Measurements from ENCODE around the gene LRRC58. TPM values are rescaled to one million over a fixed set of nuclear protein-coding genes. Genes with fewer than 3 reads are reported as not detected.
A peak's percentile ranks its signal among the peaks of the same experiment; 100 is the strongest.

The LRRC58 gene
- 28.0 and 28.1 TPM in 2 replicates for total RNA-seq
- long read RNA-seq, full-length matches to known transcripts: 6 of 25 reads
- long read RNA-seq, partial matches to known transcripts: 1 of 25 reads
- long read RNA-seq, other reads (novel, unspliced or antisense): 18 of 25 reads

GRCh38 chr3:120348991-120349854, at the start of gene LRRC58:
Gene LRRC58 (minus strand): TSS chr3:120349354. CDS start chr3:120349243, 111 bp downstream.
- no peaks in the 10 kb centered on the region for H3K9me3 Mint-ChIP-seq (ENCODE audit: unreplicated experiment)
- H3K4me3 Mint-ChIP-seq (ENCODE audit: unreplicated experiment): peak within 1 kb of the TSS; percentile 89
- peaks cover 41% of the 10 kb centered on the region for H3K4me1 Mint-ChIP-seq (ENCODE audit: unreplicated experiment)
- H3K36me3 Mint-ChIP-seq (ENCODE audit: unreplicated experiment): peaks cover 4% of the 10 kb centered on the region
- peak; percentile 47 for TF ChIP-seq CTCF (IDR thresholded peaks at IDR 0.05)
- peaks cover 4% of the 10 kb centered on the region for H3K27me3 Mint-ChIP-seq (ENCODE audit: unreplicated experiment)
- peak; percentile 97 for DNase-seq (ENCODE audit: extremely low spot score, unreplicated experiment)
- peak within 1 kb of the TSS; percentile 76 for H3K27ac Mint-ChIP-seq (ENCODE audit: unreplicated experiment)

- DNase-seq (ENCODE audit: extremely low spot score, unreplicated experiment): no peak
- no peak for TF ChIP-seq CTCF (IDR thresholded peaks at IDR 0.05)
- Mint-ChIP-seq H3K9me3 (ENCODE audit: unreplicated experiment) (no peaks in the 10 kb centered on the region), H3K36me3 (ENCODE audit: unreplicated experiment) (peaks cover 67% of the 10 kb centered on the region), H3K4me3 (ENCODE audit: unreplicated experiment) (no peak overlapping the region), H3K27ac (ENCODE audit: unreplicated experiment) (no peak overlapping the region), H3K27me3 (ENCODE audit: unreplicated experiment) (no peaks in the 10 kb centered on the region), H3K4me1 (ENCODE audit: unreplicated experiment) (no peaks in the 10 kb centered on the region)
These were observed 47.3 kb upstream of the LRRC58 start for GRCh38 chr3:120396469-120396868.

GRCh38 chr3:120394347-120394746, 45.2 kb upstream of the LRRC58 start:
- Mint-ChIP-seq H3K9me3 (ENCODE audit: unreplicated experiment) (no peaks in the 10 kb centered on the region), H3K4me3 (ENCODE audit: unreplicated experiment) (no peak overlapping the region), H3K36me3 (ENCODE audit: unreplicated experiment) (peaks cover 48% of the 10 kb centered on the region), H3K4me1 (ENCODE audit: unreplicated experiment) (no peaks in the 10 kb centered on the region), H3K27me3 (ENCODE audit: unreplicated experiment) (no peaks in the 10 kb centered on the region), H3K27ac (ENCODE audit: unreplicated experiment) (no peak overlapping the region)
- no peak for DNase-seq (ENCODE audit: extremely low spot score, unreplicated experiment)
- TF ChIP-seq CTCF (IDR thresholded peaks at IDR 0.05): no peak

- no peaks in the 10 kb centered on the region for H3K4me1 Mint-ChIP-seq (ENCODE audit: unreplicated experiment)
- no peak for DNase-seq (ENCODE audit: extremely low spot score, unreplicated experiment)
- H3K27ac Mint-ChIP-seq (ENCODE audit: unreplicated experiment): no peak overlapping the region
- H3K9me3 Mint-ChIP-seq (ENCODE audit: unreplicated experiment): no peaks in the 10 kb centered on the region
- peaks cover 42% of the 10 kb centered on the region for H3K36me3 Mint-ChIP-seq (ENCODE audit: unreplicated experiment)
- H3K4me3 Mint-ChIP-seq (ENCODE audit: unreplicated experiment): no peak overlapping the region
- no peaks in the 10 kb centered on the region for H3K27me3 Mint-ChIP-seq (ENCODE audit: unreplicated experiment)
- TF ChIP-seq CTCF (IDR thresholded peaks at IDR 0.05): no peak
These were observed 44.6 kb upstream of the LRRC58 start for GRCh38 chr3:120393761-120394160.

GRCh38 chr3:120393243-120393642, 44.1 kb upstream of the LRRC58 start:
- H3K4me3 Mint-ChIP-seq (ENCODE audit: unreplicated experiment): no peak overlapping the region
- H3K36me3 Mint-ChIP-seq (ENCODE audit: unreplicated experiment): peaks cover 37% of the 10 kb centered on the region
- H3K4me1 Mint-ChIP-seq (ENCODE audit: unreplicated experiment): no peaks in the 10 kb centered on the region
- H3K27ac Mint-ChIP-seq (ENCODE audit: unreplicated experiment): no peak overlapping the region
- no peak for DNase-seq (ENCODE audit: extremely low spot score, unreplicated experiment)
- H3K9me3 Mint-ChIP-seq (ENCODE audit: unreplicated experiment): no peaks in the 10 kb centered on the region
- no peaks in the 10 kb centered on the region for H3K27me3 Mint-ChIP-seq (ENCODE audit: unreplicated experiment)
- no peak for TF ChIP-seq CTCF (IDR thresholded peaks at IDR 0.05)

All from osteocyte (in vitro differentiated cells).